Cerebellar cortex (tissue), 1 donor: Measurements from ENCODE around the gene TRIM46.

Source experiments
- DNase-seq: peaks from one replicate; pipeline ENCODE4 v3.0.0-alpha.2; 2015; ENCODE audit warnings: low spot score

Gene TRIM46

GRCh38 chr1:155172732-155173477 is 744 bp upstream of the TRIM46 start, which contains the start of gene KRTCAP2:
Gene KRTCAP2 (minus strand): TSS chr1:155173304. CDS start chr1:155173224, 80 bp downstream.
- peak; percentile 97 for DNase-seq

GRCh38 chr1:155174324-155175280 is 953 bp downstream of the TRIM46 start:
- DNase-seq = peak; percentile 71

GRCh38 chr1:155175281-155175926 is 1.8 kb downstream of the TRIM46 start:
- peak; percentile 46 for DNase-seq

- DNase-seq = no peak
Observed at GRCh38 chr1:155175927-155176371, 2.3 kb downstream of the TRIM46 start.

GRCh38 chr1:155176544-155177071 is 3.0 kb downstream of the TRIM46 start:
- peak; percentile 89 for DNase-seq

- no peak for DNase-seq
Observed at GRCh38 chr1:155177192-155177917, 3.7 kb downstream of the TRIM46 start.

- DNase-seq = no peak
Observed at GRCh38 chr1:155177918-155178281, 4.3 kb downstream of the TRIM46 start.

- DNase-seq = no peak
Observed at GRCh38 chr1:155178441-155179111, 4.9 kb downstream of the TRIM46 start.

- DNase-seq = no peak
Observed at GRCh38 chr1:155179112-155180031, 5.7 kb downstream of the TRIM46 start.

- no peak for DNase-seq
Observed at GRCh38 chr1:155181371-155182051, 7.9 kb downstream of the TRIM46 start.

GRCh38 chr1:155182052-155182550 is 8.5 kb downstream of the TRIM46 start:
- peak; percentile 37 for DNase-seq

GRCh38 chr1:155183775-155184221 is 10.1 kb downstream of the TRIM46 start:
- DNase-seq = no peak

- DNase-seq = no peak
Observed at GRCh38 chr1:155184351-155184811, 10.7 kb downstream of the TRIM46 start.

GRCh38 chr1:155184835-155185782 is 11.5 kb downstream of the TRIM46 start:
- no peak for DNase-seq

- DNase-seq = no peak
Observed at GRCh38 chr1:155185783-155186066, 12.1 kb downstream of the TRIM46 start.

GRCh38 chr1:155186067-155186793 is 12.6 kb downstream of the TRIM46 start:
- DNase-seq = no peak
